Hindlimb muscle (tissue), 1 donor: Measurements from ENCODE around the gene SDC3. TPM values are rescaled to one million over a fixed set of nuclear protein-coding genes. Genes with fewer than 3 reads are reported as not detected.
A peak's percentile ranks its signal among the peaks of the same experiment; 100 is the strongest.

ENCODE experiments used
- DNase-seq: peaks from one replicate; pipeline ENCODE4 v3.0.0-alpha.2; 2013
- polyA plus RNA-seq: library from polyadenylated mRNA; unstranded; fragments of 120-200 nt; gene quantifications from one replicate; pipeline ENCODE4 v1.2.1, GENCODE V29; 2013; ENCODE audit not compliant: insufficient read length

SDC3 gene
- polyA plus RNA-seq, 1 donor, result 36.0 TPM

GRCh38 chr1:30928789-30929134 lies 20.2 kb upstream of the SDC3 start:
- DNase-seq, result no peak

DNA sequence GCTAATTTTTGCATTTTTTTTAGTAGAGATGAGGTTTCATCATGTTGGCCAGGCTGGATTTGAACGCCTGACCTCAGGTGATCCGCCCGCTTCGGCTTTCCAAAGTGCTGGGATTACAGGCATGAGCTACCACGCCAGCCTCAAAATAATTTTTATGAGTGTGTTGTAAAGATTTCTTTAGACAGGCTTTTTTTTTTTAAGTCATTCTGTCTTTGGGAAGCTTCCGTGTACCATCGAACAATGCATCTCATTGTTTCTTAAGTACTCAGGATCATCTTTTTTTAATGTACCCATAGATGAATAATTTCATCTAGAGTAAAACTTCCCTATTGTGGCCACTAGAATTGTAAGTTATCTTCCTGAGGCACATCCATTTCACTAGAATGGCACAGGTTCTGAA lies 19.6 kb upstream of the SDC3 start:
- no peak for DNase-seq

GRCh38 chr1:30927448-30927847 lies 18.9 kb upstream of the SDC3 start:
- DNase-seq, result no peak

GRCh38 chr1:30923597-30923996 lies 15.0 kb upstream of the SDC3 start:
- no peak for DNase-seq

DNA sequence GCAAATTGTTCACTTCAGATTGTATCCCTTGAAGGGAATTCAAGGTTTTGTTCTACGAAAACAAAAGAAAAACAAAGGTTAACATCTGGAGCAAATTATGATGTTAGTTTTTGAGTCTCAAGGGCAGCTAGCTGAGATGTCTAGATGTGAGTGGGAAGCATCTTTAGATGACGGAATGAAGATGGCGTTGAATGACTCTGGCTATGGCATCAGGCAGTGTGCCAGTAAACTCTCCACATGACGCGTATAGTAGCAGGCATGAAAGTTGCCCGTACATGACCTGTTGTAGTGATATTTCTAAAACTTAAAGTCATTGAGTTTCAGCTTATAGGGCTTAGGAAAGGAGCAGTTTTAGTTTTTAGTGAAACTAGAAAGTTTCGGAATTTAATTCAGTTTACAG lies 12.3 kb upstream of the SDC3 start:
- no peak for DNase-seq

- no peak for DNase-seq
Measured at GRCh38 chr1:30919025-30919881, 10.7 kb upstream of the SDC3 start.

DNA sequence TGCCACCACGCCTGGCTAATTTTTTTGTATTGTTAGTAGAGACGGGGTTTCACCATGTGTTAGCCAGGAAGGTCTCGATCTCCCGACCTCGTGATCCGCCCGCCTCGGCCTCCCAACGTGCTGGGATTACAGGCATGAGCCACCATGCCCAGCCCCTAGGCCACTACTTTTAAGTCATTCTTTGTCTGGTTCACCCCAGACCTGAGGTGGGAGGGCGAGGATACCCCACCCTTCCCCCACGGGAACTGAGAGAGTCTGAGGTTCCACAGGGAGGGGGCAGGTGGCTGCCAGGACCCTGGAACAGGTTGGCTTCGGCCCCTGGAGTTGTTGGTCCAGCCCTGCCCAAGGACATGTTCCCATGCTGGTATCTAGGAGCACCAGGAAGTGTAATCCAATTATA lies 7.7 kb upstream of the SDC3 start:
- DNase-seq, result no peak

DNA sequence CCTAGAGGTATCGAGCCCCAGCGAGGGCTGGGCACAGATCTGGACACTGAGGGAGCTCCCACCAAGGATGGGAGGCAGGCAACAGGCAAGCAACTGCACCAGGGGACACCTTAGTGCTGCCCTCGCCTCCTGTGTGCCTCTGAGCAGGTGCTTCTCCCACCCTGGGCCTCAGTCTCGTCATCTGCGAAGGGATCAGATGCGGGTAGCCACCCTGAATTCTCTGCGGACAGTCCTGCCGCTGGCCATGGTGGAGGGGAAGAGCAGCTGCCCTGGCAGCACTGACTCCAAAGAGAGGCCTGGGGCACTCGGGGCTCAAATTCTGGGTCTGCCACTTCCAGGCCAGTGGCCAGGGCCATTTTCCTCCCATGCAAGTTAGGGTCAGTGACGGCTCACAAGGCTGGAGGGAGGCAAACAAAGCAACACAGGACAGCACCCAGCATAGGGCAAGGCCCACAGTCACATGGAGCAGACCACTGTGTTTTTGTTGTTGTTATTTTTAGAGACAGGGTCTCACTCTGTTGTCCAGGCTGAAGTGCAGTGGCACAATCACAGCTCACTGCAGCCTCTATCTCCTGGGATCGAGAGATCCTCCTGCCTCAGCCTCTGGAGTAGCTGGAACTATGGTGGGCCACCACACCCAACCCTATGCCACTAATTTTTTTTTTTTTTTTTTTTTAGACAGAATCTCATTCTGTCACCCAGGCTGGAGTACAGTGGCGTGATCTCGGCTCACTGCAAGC lies 7.1 kb upstream of the SDC3 start:
- no peak for DNase-seq

GRCh38 chr1:30914931-30915330 lies 6.4 kb upstream of the SDC3 start:
- DNase-seq, result no peak

DNA sequence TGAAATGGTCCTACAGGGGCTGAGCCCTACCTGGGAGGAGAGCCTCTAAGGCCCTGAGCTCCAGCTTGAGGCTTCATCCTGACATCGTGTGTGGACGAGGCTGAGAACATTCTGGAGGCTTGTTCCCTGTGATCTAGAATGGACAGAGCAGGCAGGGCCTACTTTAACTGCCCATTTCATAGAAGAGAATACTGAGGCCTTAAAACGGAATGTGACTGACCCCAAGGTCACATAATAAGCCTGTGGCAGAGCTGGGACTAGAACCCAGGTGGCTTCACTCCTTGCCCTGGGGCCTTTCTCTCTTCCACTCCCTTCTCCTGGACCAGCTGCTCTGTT lies 6.0 kb upstream of the SDC3 start:
- no peak for DNase-seq

DNA sequence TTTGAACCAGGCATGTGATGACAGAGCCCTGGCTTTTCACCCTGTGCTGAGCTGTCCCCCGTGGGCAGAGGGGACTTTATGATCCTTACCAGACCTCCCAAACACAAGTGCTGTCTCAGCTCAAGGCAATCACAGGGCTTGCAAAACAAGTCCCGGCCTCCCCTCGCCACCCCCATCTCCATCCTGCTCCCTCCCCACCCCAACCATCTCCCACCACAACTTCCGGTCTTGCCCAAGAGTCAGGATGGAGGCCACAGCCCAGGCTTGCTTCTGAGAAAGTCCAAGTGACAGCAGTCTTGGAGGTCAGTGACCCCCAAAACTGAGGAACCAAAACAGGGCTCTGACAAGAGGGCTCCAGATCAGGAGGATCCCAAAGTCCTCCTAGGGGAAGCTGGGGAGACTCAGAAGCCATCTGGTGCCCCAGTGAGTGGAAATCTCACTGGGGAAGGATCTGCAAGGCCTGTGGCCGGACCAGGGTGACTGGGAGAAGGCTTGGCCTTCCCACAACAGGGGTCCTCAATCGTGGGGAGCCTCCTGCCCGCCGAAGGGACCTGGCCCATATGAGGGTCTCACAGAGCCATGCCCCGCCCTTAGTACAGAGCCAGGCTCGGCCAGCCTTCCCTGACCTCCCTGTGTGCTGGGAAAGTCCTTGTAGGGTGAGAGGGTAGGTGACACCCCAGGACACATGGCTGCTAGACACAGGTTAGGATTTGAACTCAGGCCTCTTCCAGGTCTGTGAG lies 4.5 kb upstream of the SDC3 start:
- no peak for DNase-seq

- no peak for DNase-seq
Measured at GRCh38 chr1:30912224-30912623, 3.7 kb upstream of the SDC3 start.

DNA sequence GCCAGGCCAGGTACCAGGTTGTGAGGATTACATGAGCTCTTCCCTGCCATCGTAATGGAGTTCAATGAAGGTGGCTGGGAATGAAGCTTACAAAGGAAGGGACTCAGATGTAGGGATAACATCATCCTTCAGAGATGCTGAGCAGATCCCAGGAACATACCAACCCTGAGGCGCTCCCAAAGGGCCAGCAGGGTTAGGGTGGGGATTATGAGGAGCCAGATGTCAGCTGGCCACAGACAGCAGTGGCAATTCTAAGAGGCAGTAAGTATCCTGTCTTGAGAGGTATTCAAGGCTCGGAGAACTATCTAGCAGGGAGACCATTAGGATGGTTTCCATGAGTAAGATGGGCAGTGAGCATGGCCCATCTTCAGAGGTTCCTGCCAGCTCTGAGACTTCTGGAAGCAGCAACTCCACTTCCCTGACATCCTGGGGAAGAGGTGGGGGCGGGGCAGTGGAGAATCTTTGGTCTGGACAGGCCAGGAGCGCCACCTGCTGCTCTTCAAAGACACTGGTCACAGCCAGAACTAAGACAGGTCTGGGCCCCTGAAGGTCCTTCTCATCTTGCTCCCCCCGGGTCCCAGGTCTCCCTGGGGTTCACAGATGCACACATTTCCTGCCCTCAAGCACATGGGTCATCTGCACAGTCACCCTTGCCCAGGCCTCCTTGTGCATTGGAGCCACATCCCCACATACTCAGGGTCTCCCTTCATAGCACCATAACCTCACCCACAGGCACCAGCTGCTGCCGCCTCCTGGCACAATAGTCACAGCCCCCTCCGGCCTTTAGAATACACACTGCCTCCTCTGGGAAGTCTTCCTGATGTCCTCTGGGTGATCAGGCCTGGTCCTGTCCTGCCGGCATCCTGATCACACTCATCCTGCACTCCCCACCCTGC lies 2.7 kb upstream of the SDC3 start:
- peak; percentile 85 for DNase-seq

DNA sequence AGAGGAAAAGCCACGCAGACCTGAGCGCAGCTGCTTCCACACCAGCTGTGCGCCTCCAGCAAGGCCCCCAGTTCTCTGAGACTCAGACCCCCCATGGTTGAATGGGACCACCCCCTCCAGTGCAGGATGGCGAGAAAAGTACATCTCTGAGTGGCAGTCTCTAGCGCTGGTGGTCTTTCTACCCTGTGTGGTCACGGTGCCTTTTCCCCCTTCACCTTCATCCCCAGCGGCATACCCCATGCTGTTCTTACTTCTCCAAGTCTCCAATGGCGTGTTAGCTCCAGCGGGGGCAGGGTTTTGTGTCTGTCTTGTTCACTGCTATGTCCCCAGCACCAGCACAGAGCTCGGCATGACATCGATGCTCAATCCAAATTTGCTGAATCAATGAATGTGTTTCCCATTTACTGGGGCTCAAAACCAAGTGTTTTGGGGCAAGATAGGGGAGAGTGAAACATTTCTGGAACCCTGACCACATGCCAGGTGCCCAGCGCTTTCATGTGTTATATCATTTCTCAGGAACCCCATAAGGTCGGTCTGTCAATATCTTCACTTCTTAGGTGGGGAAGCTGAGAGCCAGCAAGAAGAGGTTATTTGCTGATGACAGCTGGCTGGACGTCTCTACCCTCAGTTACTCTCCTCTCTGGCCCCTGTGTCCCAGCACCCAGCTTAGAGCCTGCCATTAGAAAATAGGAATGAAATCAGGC lies 959 bp upstream of the SDC3 start:
- no peak for DNase-seq

- no peak for DNase-seq
Measured at GRCh38 chr1:30908316-30908695, 252 bp downstream of the SDC3 start.

- no peak for DNase-seq
Measured at GRCh38 chr1:30907481-30908315, 860 bp downstream of the SDC3 start.

DNA sequence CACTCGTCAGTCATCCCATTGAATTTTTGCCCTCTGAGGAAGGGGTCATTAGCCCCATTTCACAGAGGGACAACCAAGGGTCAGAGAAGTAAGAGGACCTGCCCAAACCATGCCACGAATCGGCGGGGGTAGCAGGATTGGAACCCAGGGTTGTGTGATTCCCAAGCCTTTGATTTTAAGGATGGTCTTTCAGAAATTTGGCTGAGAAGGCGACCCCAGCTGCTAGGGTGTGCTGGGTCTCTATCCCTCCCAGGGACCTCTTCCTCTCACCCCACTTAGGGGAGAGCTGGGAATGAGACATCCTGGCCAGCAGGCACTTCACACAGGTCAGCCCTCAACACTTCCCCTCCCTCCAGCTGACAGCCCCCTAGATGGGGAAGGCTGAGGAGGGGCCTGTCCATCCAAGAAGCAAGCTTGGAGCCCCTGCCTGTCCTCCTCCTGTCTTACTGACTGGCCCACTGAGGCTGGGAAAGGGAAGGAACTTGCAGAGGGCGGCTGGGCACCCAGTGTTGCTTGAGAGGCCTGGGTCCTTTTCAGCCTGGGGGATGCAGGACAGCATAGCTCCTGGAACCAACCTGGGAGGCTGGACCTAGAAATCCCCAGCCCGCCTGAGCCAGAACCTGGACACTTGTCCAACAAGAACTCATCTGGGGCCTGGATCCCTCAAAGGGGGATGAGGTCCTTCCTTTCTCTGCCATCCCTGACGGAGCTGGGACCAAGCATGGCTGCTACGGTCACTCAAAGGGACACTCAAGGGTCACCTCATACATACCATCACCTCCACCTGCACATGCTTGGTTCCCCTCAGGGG lies 1.7 kb downstream of the SDC3 start:
- no peak for DNase-seq

GRCh38 chr1:30905916-30906620 lies 2.5 kb downstream of the SDC3 start:
- DNase-seq, result no peak

- DNase-seq, result no peak
Measured at GRCh38 chr1:30905403-30905802, 3.2 kb downstream of the SDC3 start.
